Measurements from ENCODE around the gene KSR2.

- TF ChIP-seq CTCF (conservative IDR thresholded peaks at IDR 0.05; ENCODE audit: low read length): no peak
- TF ChIP-seq EZH2phosphoT487 (IDR thresholded peaks at IDR 0.05; ENCODE audit: borderline replicate concordance, low read depth, low read length): no peak
Measured at GRCh38 chr12:117498880-117499279, 469.9 kb downstream of the KSR2 start.

Data from OCI-LY7 (cell line).